ENCODE results near the gene SLC35F5.
A peak's percentile ranks its signal among the peaks of the same experiment; 100 is the strongest.

SLC35F5 gene

GRCh38 chr2:113734185-113734584 lies 22.3 kb downstream of the SLC35F5 start:
- no peak for TF ChIP-seq CTCF (conservative IDR thresholded peaks at IDR 0.05; ENCODE audit: control insufficient read depth, insufficient read depth, low read depth, low read length)
- H3K4me3 ChIP-seq (ENCODE audit: control insufficient read depth, low read depth, low read length): no peak overlapping the region
- DNase-seq (ENCODE audit: low read depth): no peak

GRCh38 chr2:113724010-113724409 lies 32.4 kb downstream of the SLC35F5 start:
- TF ChIP-seq CTCF (conservative IDR thresholded peaks at IDR 0.05; ENCODE audit: control insufficient read depth, insufficient read depth, low read depth, low read length): no peak
- no peak overlapping the region for H3K4me3 ChIP-seq (ENCODE audit: control insufficient read depth, low read depth, low read length)
- DNase-seq (ENCODE audit: low read depth): no peak

- DNase-seq (ENCODE audit: low read depth): no peak
- H3K4me3 ChIP-seq (ENCODE audit: control insufficient read depth, low read depth, low read length): no peak overlapping the region
- no peak for TF ChIP-seq CTCF (conservative IDR thresholded peaks at IDR 0.05; ENCODE audit: control insufficient read depth, insufficient read depth, low read depth, low read length)
These were observed 33.0 kb downstream of the SLC35F5 start for GRCh38 chr2:113723411-113723810.

- H3K4me3 ChIP-seq (ENCODE audit: control insufficient read depth, low read depth, low read length): no peak overlapping the region
- peak; percentile 25 for DNase-seq (ENCODE audit: low read depth)
- TF ChIP-seq CTCF (conservative IDR thresholded peaks at IDR 0.05; ENCODE audit: control insufficient read depth, insufficient read depth, low read depth, low read length): peak; percentile 52
These were observed 36.3 kb downstream of the SLC35F5 start for GRCh38 chr2:113720167-113720566.

GRCh38 chr2:113716291-113716690 lies 40.2 kb downstream of the SLC35F5 start:
- no peak overlapping the region for H3K4me3 ChIP-seq (ENCODE audit: control insufficient read depth, low read depth, low read length)
- peak; percentile 26 for DNase-seq (ENCODE audit: low read depth)
- TF ChIP-seq CTCF (conservative IDR thresholded peaks at IDR 0.05; ENCODE audit: control insufficient read depth, insufficient read depth, low read depth, low read length): no peak

GRCh38 chr2:113712941-113713340 lies 43.5 kb downstream of the SLC35F5 start:
- TF ChIP-seq CTCF (conservative IDR thresholded peaks at IDR 0.05; ENCODE audit: control insufficient read depth, insufficient read depth, low read depth, low read length): no peak
- no peak overlapping the region for H3K4me3 ChIP-seq (ENCODE audit: control insufficient read depth, low read depth, low read length)
- DNase-seq (ENCODE audit: low read depth): no peak

GRCh38 chr2:113711851-113712250 lies 44.6 kb downstream of the SLC35F5 start:
- H3K4me3 ChIP-seq (ENCODE audit: control insufficient read depth, low read depth, low read length): no peak overlapping the region
- DNase-seq (ENCODE audit: low read depth): no peak
- no peak for TF ChIP-seq CTCF (conservative IDR thresholded peaks at IDR 0.05; ENCODE audit: control insufficient read depth, insufficient read depth, low read depth, low read length)

Data from fibroblast of mammary gland (primary cell).